H1 (cell line): ENCODE data around the gene DAPK1. TPM values are rescaled to one million over a fixed set of nuclear protein-coding genes. Genes with fewer than 3 reads are reported as not detected.

ENCODE experiments used
- EP300 ChIP-seq, 2 experiments: IDR thresholded peaks; 1 replicate in 1 of 2; 2 replicates in 1 of 2; pipeline ENCODE4 v1.6.1; 2011 to 2012; ENCODE audit warnings: low read depth in 2 of 2, low read length in 2 of 2, mild to moderate bottlenecking in 2 of 2, borderline replicate concordance in 1 of 2, inconsistent platforms in 1 of 2, moderate library complexity in 1 of 2
- JUND ChIP-seq: IDR thresholded peaks from 2 replicates; pipeline ENCODE4 v1.6.1; 2011; ENCODE audit warnings: mild to moderate bottlenecking, improper control_type of control experiment, low read length
- KDM4A ChIP-seq: IDR thresholded peaks from one replicate; pipeline ENCODE4 v1.7.1; 2012; ENCODE audit warnings: low read depth, mild to moderate bottlenecking, moderate library complexity, low read length, inconsistent platforms; ENCODE audit not compliant: severe bottlenecking
- PHF8 ChIP-seq: fragments of 200-600 bp; sonication (generic); conservative IDR thresholded peaks from 2 replicates; pipeline ENCODE4 v1.7.1; 2012; ENCODE audit warnings: low read depth, mild to moderate bottlenecking, inconsistent platforms, low read length, moderate library complexity
- POLR2A ChIP-seq, 2 experiments: IDR thresholded peaks; 1 replicate in 1 of 2; 2 replicates in 1 of 2; pipeline ENCODE4 v1.6.1; 2011; ENCODE audit warnings: low read depth in 2 of 2, low read length in 2 of 2, mild to moderate bottlenecking in 2 of 2; ENCODE audit errors: control extremely low read depth in 1 of 2
- POLR2AphosphoS5 ChIP-seq: IDR thresholded peaks from 2 replicates; pipeline ENCODE4 v1.6.1; 2011; ENCODE audit warnings: low read depth, low read length
- SIRT6 ChIP-seq: IDR thresholded peaks from one replicate; pipeline ENCODE4 v1.7.1; 2012; ENCODE audit warnings: low read length, inconsistent platforms
- polyA plus RNA-seq, 7 experiments: library from polyadenylated mRNA; depleted of rRNA in 3 of 7; stranded (reverse) in 5 of 7; unstranded in 2 of 7; fragments of >200 nt in 5 of 7; fragments of 200-250 nt in 2 of 7; gene quantifications; 1 replicate in 5 of 7; 2 replicates in 1 of 7; 4 replicates in 1 of 7; pipeline versions ENCODE4 v1.2.1 to v1.2.3, GENCODE V29; 2011 to 2013; ENCODE audit warnings: missing spikeins in 2 of 7, mixed read lengths in 2 of 7
- total RNA-seq: library from RNA; stranded (reverse); fragmentation: NEBNext Ultra II Directional; extraction: Animal tissue kit (Norgen Biotek cat#: 25700); gene quantifications from 2 replicates; pipeline ENCODE4 v1.2.1, GENCODE V29; 2021
- TF ChIP-seq, protein P1 (sequence below): fragments of 300-600 bp; sonication (generic); IDR thresholded peaks from 2 replicates; pipeline ENCODE4 v1.7.1; 2012; ENCODE audit warnings: low read length, moderate library complexity, mild to moderate bottlenecking, inconsistent platforms; ENCODE audit not compliant: insufficient replicate concordance
- TF ChIP-seq, protein P2 (sequence below): IDR thresholded peaks from 2 replicates; pipeline ENCODE4 v1.6.1; 2011; ENCODE audit warnings: low read depth, mild to moderate bottlenecking, low read length; ENCODE audit not compliant: insufficient read depth
- TF ChIP-seq, protein P3 (sequence below): IDR thresholded peaks from 2 replicates; pipeline ENCODE4 v1.6.1; 2012; ENCODE audit warnings: inconsistent platforms

Gene DAPK1
- total and polyA plus RNA-seq, 2 of the 8 experiments (the other 6 are each of a cell fraction or from before 2014, with no cell fraction given): 62.4 to 131 TPM

DNA sequence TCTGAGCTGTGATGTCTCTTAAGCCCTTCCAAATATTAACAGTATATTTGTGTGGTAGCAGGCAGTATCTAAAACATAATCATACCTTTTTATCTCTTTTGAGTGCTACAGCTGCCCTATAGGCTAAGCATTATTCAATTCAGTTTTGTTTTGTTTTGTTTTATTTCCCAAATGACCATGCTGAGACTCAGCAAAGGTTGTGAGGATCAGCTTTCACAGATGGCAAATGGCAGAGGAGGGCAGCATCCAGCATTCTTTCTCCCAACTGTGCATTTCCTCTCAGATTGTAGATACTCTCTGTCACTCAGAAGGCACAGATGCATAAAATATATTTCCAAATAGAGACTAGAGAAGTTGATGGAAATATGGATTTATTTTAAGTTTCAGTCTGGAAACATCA is 90.7 kb downstream of the DAPK1 start (continued):
- TF ChIP-seq, protein P1, sequence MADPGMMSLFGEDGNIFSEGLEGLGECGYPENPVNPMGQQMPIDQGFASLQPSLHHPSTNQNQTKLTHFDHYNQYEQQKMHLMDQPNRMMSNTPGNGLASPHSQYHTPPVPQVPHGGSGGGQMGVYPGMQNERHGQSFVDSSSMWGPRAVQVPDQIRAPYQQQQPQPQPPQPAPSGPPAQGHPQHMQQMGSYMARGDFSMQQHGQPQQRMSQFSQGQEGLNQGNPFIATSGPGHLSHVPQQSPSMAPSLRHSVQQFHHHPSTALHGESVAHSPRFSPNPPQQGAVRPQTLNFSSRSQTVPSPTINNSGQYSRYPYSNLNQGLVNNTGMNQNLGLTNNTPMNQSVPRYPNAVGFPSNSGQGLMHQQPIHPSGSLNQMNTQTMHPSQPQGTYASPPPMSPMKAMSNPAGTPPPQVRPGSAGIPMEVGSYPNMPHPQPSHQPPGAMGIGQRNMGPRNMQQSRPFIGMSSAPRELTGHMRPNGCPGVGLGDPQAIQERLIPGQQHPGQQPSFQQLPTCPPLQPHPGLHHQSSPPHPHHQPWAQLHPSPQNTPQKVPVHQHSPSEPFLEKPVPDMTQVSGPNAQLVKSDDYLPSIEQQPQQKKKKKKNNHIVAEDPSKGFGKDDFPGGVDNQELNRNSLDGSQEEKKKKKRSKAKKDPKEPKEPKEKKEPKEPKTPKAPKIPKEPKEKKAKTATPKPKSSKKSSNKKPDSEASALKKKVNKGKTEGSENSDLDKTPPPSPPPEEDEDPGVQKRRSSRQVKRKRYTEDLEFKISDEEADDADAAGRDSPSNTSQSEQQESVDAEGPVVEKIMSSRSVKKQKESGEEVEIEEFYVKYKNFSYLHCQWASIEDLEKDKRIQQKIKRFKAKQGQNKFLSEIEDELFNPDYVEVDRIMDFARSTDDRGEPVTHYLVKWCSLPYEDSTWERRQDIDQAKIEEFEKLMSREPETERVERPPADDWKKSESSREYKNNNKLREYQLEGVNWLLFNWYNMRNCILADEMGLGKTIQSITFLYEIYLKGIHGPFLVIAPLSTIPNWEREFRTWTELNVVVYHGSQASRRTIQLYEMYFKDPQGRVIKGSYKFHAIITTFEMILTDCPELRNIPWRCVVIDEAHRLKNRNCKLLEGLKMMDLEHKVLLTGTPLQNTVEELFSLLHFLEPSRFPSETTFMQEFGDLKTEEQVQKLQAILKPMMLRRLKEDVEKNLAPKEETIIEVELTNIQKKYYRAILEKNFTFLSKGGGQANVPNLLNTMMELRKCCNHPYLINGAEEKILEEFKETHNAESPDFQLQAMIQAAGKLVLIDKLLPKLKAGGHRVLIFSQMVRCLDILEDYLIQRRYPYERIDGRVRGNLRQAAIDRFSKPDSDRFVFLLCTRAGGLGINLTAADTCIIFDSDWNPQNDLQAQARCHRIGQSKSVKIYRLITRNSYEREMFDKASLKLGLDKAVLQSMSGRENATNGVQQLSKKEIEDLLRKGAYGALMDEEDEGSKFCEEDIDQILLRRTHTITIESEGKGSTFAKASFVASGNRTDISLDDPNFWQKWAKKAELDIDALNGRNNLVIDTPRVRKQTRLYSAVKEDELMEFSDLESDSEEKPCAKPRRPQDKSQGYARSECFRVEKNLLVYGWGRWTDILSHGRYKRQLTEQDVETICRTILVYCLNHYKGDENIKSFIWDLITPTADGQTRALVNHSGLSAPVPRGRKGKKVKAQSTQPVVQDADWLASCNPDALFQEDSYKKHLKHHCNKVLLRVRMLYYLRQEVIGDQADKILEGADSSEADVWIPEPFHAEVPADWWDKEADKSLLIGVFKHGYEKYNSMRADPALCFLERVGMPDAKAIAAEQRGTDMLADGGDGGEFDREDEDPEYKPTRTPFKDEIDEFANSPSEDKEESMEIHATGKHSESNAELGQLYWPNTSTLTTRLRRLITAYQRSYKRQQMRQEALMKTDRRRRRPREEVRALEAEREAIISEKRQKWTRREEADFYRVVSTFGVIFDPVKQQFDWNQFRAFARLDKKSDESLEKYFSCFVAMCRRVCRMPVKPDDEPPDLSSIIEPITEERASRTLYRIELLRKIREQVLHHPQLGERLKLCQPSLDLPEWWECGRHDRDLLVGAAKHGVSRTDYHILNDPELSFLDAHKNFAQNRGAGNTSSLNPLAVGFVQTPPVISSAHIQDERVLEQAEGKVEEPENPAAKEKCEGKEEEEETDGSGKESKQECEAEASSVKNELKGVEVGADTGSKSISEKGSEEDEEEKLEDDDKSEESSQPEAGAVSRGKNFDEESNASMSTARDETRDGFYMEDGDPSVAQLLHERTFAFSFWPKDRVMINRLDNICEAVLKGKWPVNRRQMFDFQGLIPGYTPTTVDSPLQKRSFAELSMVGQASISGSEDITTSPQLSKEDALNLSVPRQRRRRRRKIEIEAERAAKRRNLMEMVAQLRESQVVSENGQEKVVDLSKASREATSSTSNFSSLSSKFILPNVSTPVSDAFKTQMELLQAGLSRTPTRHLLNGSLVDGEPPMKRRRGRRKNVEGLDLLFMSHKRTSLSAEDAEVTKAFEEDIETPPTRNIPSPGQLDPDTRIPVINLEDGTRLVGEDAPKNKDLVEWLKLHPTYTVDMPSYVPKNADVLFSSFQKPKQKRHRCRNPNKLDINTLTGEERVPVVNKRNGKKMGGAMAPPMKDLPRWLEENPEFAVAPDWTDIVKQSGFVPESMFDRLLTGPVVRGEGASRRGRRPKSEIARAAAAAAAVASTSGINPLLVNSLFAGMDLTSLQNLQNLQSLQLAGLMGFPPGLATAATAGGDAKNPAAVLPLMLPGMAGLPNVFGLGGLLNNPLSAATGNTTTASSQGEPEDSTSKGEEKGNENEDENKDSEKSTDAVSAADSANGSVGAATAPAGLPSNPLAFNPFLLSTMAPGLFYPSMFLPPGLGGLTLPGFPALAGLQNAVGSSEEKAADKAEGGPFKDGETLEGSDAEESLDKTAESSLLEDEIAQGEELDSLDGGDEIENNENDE: no peak
- TF ChIP-seq POLR2AphosphoS5 (no peak), EP300 (IDR thresholded peaks at IDR 0.05; ENCODE audit: borderline replicate concordance in 1 of 2, low read depth in 2 of 2, low read length in 2 of 2) (no peak), JUND (no peak), PHF8 (no peak), SIRT6 (no peak), POLR2A (IDR thresholded peaks at IDR 0.05; ENCODE audit: control extremely low read depth in 1 of 2, low read depth in 2 of 2, low read length in 2 of 2) (no peak), KDM4A (no peak)
- TF ChIP-seq, protein P2, sequence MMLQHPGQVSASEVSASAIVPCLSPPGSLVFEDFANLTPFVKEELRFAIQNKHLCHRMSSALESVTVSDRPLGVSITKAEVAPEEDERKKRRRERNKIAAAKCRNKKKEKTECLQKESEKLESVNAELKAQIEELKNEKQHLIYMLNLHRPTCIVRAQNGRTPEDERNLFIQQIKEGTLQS: no peak
- TF ChIP-seq, protein P3, sequence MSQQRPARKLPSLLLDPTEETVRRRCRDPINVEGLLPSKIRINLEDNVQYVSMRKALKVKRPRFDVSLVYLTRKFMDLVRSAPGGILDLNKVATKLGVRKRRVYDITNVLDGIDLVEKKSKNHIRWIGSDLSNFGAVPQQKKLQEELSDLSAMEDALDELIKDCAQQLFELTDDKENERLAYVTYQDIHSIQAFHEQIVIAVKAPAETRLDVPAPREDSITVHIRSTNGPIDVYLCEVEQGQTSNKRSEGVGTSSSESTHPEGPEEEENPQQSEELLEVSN: no peak
